Measurements from ENCODE around the gene MCF2L.

GRCh38 chr13:113077953-113078901 lies 109.2 kb downstream of the MCF2L start:
- TF ChIP-seq CTCF (IDR thresholded peaks at IDR 0.05; ENCODE audit: insufficient read depth, low read length) = no peak
- no peak for TF ChIP-seq REST (IDR thresholded peaks at IDR 0.05; ENCODE audit: insufficient replicate concordance, low read depth)
- no peak for TF ChIP-seq POLR2AphosphoS5 (IDR thresholded peaks at IDR 0.05; ENCODE audit: low read depth)
- TF ChIP-seq GABPA (IDR thresholded peaks at IDR 0.05; ENCODE audit: low read depth) = no peak

Data from HL-60 (cell line).